Measurements from ENCODE around the gene RHEB. TPM values are rescaled to one million over a fixed set of nuclear protein-coding genes. Genes with fewer than 3 reads are reported as not detected.

Gene RHEB
- polyA plus RNA-seq, 1 donor from 2014 or later: 289 TPM

GRCh38 chr7:151428378-151429236, 91.1 kb downstream of the RHEB start:
- Histone ChIP-seq H3K36me3 (ENCODE audit: insufficient read depth, low read length) (no peaks in the 10 kb centered on the region), H3K4me3 (ENCODE audit: low read length) (no peak overlapping the region), H3K27me3 (ENCODE audit: insufficient read depth, low read depth, low read length) (no peaks in the 10 kb centered on the region), H3K79me2 (replicated peaks; ENCODE audit: insufficient read depth, low read length) (no peaks in the 10 kb centered on the region), H3F3A (ENCODE audit: insufficient read depth, low read length, poor library complexity, severe bottlenecking) (no peaks in the 10 kb centered on the region), H3K4me2 (ENCODE audit: low read length) (no peak overlapping the region), H3K9ac (ENCODE audit: low read length) (no peak overlapping the region), H3K27ac (ENCODE audit: low read length) (no peak overlapping the region), H2AFZ (ENCODE audit: low read depth, low read length) (no peak overlapping the region), H3K9me3 (ENCODE audit: low read length) (peaks cover 5% of the 10 kb centered on the region), H4K20me1 (ENCODE audit: insufficient read depth) (no peaks in the 10 kb centered on the region), H3K9me2 (ENCODE audit: insufficient read depth, low read length) (no peaks in the 10 kb centered on the region)
- TF ChIP-seq POLR2AphosphoS5 (IDR thresholded peaks at IDR 0.05) (no peak), EP300 (conservative IDR thresholded peaks at IDR 0.05; ENCODE audit: poor library complexity, severe bottlenecking) (no peak), EZH2 (IDR thresholded peaks at IDR 0.05; ENCODE audit: borderline replicate concordance, insufficient read depth, low read length, poor library complexity, severe bottlenecking) (no peak), MXI1 (conservative IDR thresholded peaks at IDR 0.05; ENCODE audit: poor library complexity, severe bottlenecking) (no peak), SMC3 (conservative IDR thresholded peaks at IDR 0.05; ENCODE audit: poor library complexity) (no peak), CTCF (IDR thresholded peaks at IDR 0.05; ENCODE audit: poor library complexity, severe bottlenecking) (no peak), RAD21 (conservative IDR thresholded peaks at IDR 0.05) (no peak), REST (IDR thresholded peaks at IDR 0.05; ENCODE audit: borderline replicate concordance) (no peak), TAF1 (IDR thresholded peaks at IDR 0.05; ENCODE audit: low read depth) (no peak)

- Histone ChIP-seq H3K27ac (ENCODE audit: low read length) (no peak overlapping the region), H2AFZ (ENCODE audit: low read depth, low read length) (no peak overlapping the region), H3K9me2 (ENCODE audit: insufficient read depth, low read length) (no peaks in the 10 kb centered on the region)
These were observed 91.9 kb downstream of the RHEB start for GRCh38 chr7:151427705-151428377.

More at GRCh38 chr7:151427705-151428377, 91.9 kb downstream of the RHEB start:
- H3K36me3 ChIP-seq (ENCODE audit: insufficient read depth, low read length): no peaks in the 10 kb centered on the region
- H3K9ac ChIP-seq (ENCODE audit: low read length): no peak overlapping the region
- H4K20me1 ChIP-seq (ENCODE audit: insufficient read depth): no peaks in the 10 kb centered on the region
- no peak overlapping the region for H3K4me2 ChIP-seq (ENCODE audit: low read length)
- TF ChIP-seq SMC3 (conservative IDR thresholded peaks at IDR 0.05; ENCODE audit: poor library complexity) (no peak), TAF1 (IDR thresholded peaks at IDR 0.05; ENCODE audit: low read depth) (no peak), REST (IDR thresholded peaks at IDR 0.05; ENCODE audit: borderline replicate concordance) (no peak), RAD21 (conservative IDR thresholded peaks at IDR 0.05) (no peak), MXI1 (conservative IDR thresholded peaks at IDR 0.05; ENCODE audit: poor library complexity, severe bottlenecking) (no peak), EP300 (conservative IDR thresholded peaks at IDR 0.05; ENCODE audit: poor library complexity, severe bottlenecking) (no peak), EZH2 (IDR thresholded peaks at IDR 0.05; ENCODE audit: borderline replicate concordance, insufficient read depth, low read length, poor library complexity, severe bottlenecking) (no peak), POLR2AphosphoS5 (IDR thresholded peaks at IDR 0.05) (no peak)
- H3K27me3 ChIP-seq (ENCODE audit: insufficient read depth, low read depth, low read length): no peaks in the 10 kb centered on the region
- no peak overlapping the region for H3K4me3 ChIP-seq (ENCODE audit: low read length)
- no peaks in the 10 kb centered on the region for H3F3A ChIP-seq (ENCODE audit: insufficient read depth, low read length, poor library complexity, severe bottlenecking)
- no peaks in the 10 kb centered on the region for H3K79me2 ChIP-seq (replicated peaks; ENCODE audit: insufficient read depth, low read length)
- H3K9me3 ChIP-seq (ENCODE audit: low read length): peaks cover 5% of the 10 kb centered on the region

Data from neural cell (in vitro differentiated cells).